SK-N-SH (cell line): ENCODE results near the gene SLX4IP. TPM values are rescaled to one million over a fixed set of nuclear protein-coding genes. Genes with fewer than 3 reads are reported as not detected.

Experiments used
- CTCF ChIA-PET: fragments of 300-600, 350-600 bp; formaldehyde crosslinking; extraction: SDS; loops from one replicate; lab custom pipeline; 2021; lab: Yijun Ruan, JAX
- POLR2A ChIA-PET: fragments of 350-600 bp; sonication (Branson Sonifier 250); formaldehyde crosslinking; extraction: SDS; loops from one replicate; lab custom pipeline; 2020; ENCODE audit warnings: antibody characterized with exemption, inconsistent platforms; lab: Yijun Ruan, JAX
- DNase-seq: peaks from one replicate; pipeline ENCODE4 v3.0.0; 2012
- H2AFZ ChIP-seq: fragments of 200-600 bp; sonication (generic); 2 replicates; pipeline ENCODE4 v1.8.1; 2016; ENCODE audit warnings: antibody characterized with exemption, mild to moderate bottlenecking, low read depth
- H3F3A ChIP-seq: fragments of 200-600 bp; sonication (generic); replicated peaks from 2 replicates; pipeline ENCODE3; 2016; ENCODE audit warnings: antibody characterized with exemption, mild to moderate bottlenecking; ENCODE audit not compliant: insufficient read depth
- H3K27ac ChIP-seq, 2 experiments: fragments of 200-500 bp in 1 of 2; fragments of 200-600 bp in 1 of 2; sonication (Bioruptor generic) in 1 of 2; sonication (generic), shearing (Covaris generic) in 1 of 2; 2 replicates each; pipeline versions ENCODE4 v1.5.1 to v1.6.1; 2014 to 2016; ENCODE audit warnings: low read depth in 2 of 2, inconsistent platforms in 1 of 2, low read length in 1 of 2, mild to moderate bottlenecking in 1 of 2, mixed read lengths in 1 of 2
- H3K27me3 ChIP-seq: fragments of 200-600 bp; sonication (generic), shearing (Covaris generic); 2 replicates; pipeline ENCODE4 v1.6.1; 2016; ENCODE audit warnings: mixed run types; ENCODE audit not compliant: insufficient read depth
- H3K36me3 ChIP-seq, 2 experiments: fragments of 200-500 bp in 1 of 2; fragments of 200-600 bp in 1 of 2; sonication (Bioruptor generic) in 1 of 2; sonication (generic) in 1 of 2; replicated peaks in 1 of 2; 2 replicates each; pipeline versions ENCODE3 to v1.5.1; 2014 to 2016; ENCODE audit warnings: low read length in 1 of 2, mild to moderate bottlenecking in 1 of 2; ENCODE audit not compliant: insufficient read depth in 2 of 2, control insufficient read depth in 1 of 2
- H3K4me1 ChIP-seq, 2 experiments: fragments of 200-500 bp in 1 of 2; fragments of 200-600 bp in 1 of 2; sonication (Bioruptor generic) in 1 of 2; sonication (generic), shearing (Covaris generic) in 1 of 2; 2 replicates each; pipeline versions ENCODE4 v1.5.1 to v1.6.1; 2014 to 2016; ENCODE audit warnings: low read depth in 1 of 2, low read length in 1 of 2, mixed run types in 1 of 2; ENCODE audit not compliant: insufficient read depth in 2 of 2, control insufficient read depth in 1 of 2
- H3K4me2 ChIP-seq: fragments of 200-600 bp; sonication (generic), shearing (Covaris generic); 2 replicates; pipeline ENCODE4 v1.6.1; 2017; ENCODE audit warnings: mixed run types
- H3K4me3 ChIP-seq, 2 experiments: fragments of 200-500 bp in 1 of 2; fragments of 200-600 bp in 1 of 2; sonication (Bioruptor generic) in 1 of 2; sonication (generic), shearing (Covaris generic) in 1 of 2; 2 replicates each; pipeline versions ENCODE4 v1.5.1 to v1.8.1; 2014 to 2016; ENCODE audit warnings: low read depth in 2 of 2, inconsistent platforms in 1 of 2, low read length in 1 of 2, mild to moderate bottlenecking in 1 of 2, mixed read lengths in 1 of 2, moderate library complexity in 1 of 2
- H3K79me2 ChIP-seq: fragments of 200-600 bp; sonication (generic); 2 replicates; pipeline ENCODE4 v1.8.1; 2017; ENCODE audit warnings: mild to moderate bottlenecking; ENCODE audit not compliant: insufficient read depth
- H3K9ac ChIP-seq: fragments of 200-600 bp; sonication (generic); 2 replicates; pipeline ENCODE4 v1.6.1; 2017; ENCODE audit warnings: mixed run types
- H3K9me2 ChIP-seq: fragments of 200-600 bp; sonication (generic); 2 replicates; pipeline ENCODE4 v1.6.1; 2017; ENCODE audit warnings: mixed run types
- H3K9me3 ChIP-seq: fragments of 200-600 bp; sonication (generic); 2 replicates; pipeline ENCODE4 v1.6.1; 2017; ENCODE audit warnings: mixed run types, mild to moderate bottlenecking, moderate library complexity
- H4K20me1 ChIP-seq: fragments of 200-600 bp; sonication (generic); 2 replicates; pipeline ENCODE4 v1.6.1; 2017; ENCODE audit warnings: mild to moderate bottlenecking, mixed run types; ENCODE audit not compliant: insufficient read depth
- CHD2 ChIP-seq: fragments of 150-350 bp; IDR thresholded peaks from 2 replicates; pipeline ENCODE4 v1.6.1; 2018; ENCODE audit warnings: low read length; ENCODE audit not compliant: partially characterized antibody
- ELF1 ChIP-seq: IDR thresholded peaks from 2 replicates; pipeline ENCODE4 v1.4.0; 2012
- EP300 ChIP-seq, 2 experiments: IDR thresholded peaks; 2 replicates each; pipeline versions ENCODE4 v1.4.0 to v1.6.1; 2012; ENCODE audit warnings: borderline replicate concordance in 1 of 2, low read depth in 1 of 2, low read length in 1 of 2
- EZH2phosphoT487 ChIP-seq: fragments of 200-600 bp; sonication (generic); IDR thresholded peaks from 2 replicates; pipeline ENCODE4 v1.6.1; 2017; ENCODE audit warnings: low read depth, mixed run types, mild to moderate bottlenecking, antibody characterized with exemption, moderate library complexity, borderline replicate concordance
- FOXJ3 ChIP-seq: sonication (generic); formaldehyde crosslinking; IDR thresholded peaks from 2 replicates; pipeline ENCODE4 v1.5.1; 2020; ENCODE audit warnings: mild to moderate bottlenecking, missing genetic modification reagents
- GATA2 ChIP-seq: sonication (generic); formaldehyde crosslinking; IDR thresholded peaks from 2 replicates; pipeline ENCODE4 v1.5.0; 2020; ENCODE audit warnings: mild to moderate bottlenecking, missing genetic modification reagents
- JUND ChIP-seq: IDR thresholded peaks from 2 replicates; pipeline ENCODE4 v1.4.0; 2012
- MEF2A ChIP-seq: IDR thresholded peaks from 2 replicates; pipeline ENCODE4 v1.4.0; 2012; ENCODE audit warnings: low read depth, borderline replicate concordance
- MXI1 ChIP-seq: IDR thresholded peaks from 2 replicates; pipeline ENCODE4 v1.6.1; 2012; ENCODE audit warnings: mild to moderate bottlenecking, low read depth, low read length, improper control_type of control experiment
- POLR2AphosphoS5 ChIP-seq: IDR thresholded peaks from 2 replicates; pipeline ENCODE4 v1.6.1; 2012; ENCODE audit warnings: low read depth, low read length
- RAD21 ChIP-seq: IDR thresholded peaks from 2 replicates; pipeline ENCODE4 v1.6.1; 2012; ENCODE audit warnings: mild to moderate bottlenecking, low read length
- RCOR1 ChIP-seq: fragments of 150-350 bp; IDR thresholded peaks from 2 replicates; pipeline ENCODE4 v1.6.1; 2017; ENCODE audit warnings: antibody characterized with exemption, low read length
- SMC3 ChIP-seq: IDR thresholded peaks from 2 replicates; pipeline ENCODE4 v1.6.1; 2012; ENCODE audit warnings: low read depth, low read length, improper control_type of control experiment
- TCF12 ChIP-seq: IDR thresholded peaks from 2 replicates; pipeline ENCODE4 v1.4.0; 2012
- TEAD4 ChIP-seq: IDR thresholded peaks from 2 replicates; pipeline ENCODE4 v1.4.0; 2012; ENCODE audit warnings: mild to moderate bottlenecking, borderline replicate concordance; ENCODE audit not compliant: insufficient read depth
- YY1 ChIP-seq: IDR thresholded peaks from 2 replicates; pipeline ENCODE4 v1.4.0; 2012; ENCODE audit warnings: low read depth, mild to moderate bottlenecking
- WGBS: methylation state at CpG from one replicate; pipeline ENCODE4 v1.1.6; 2017; ENCODE audit warnings: low lambda C conversion rate; 5-methylcytosine and 5-hydroxymethylcytosine counted together
- polyA plus RNA-seq, 3 experiments: library from polyadenylated mRNA; depleted of rRNA; stranded (reverse); fragments of >200 nt; gene quantifications; 2 replicates each; pipeline ENCODE4 v1.2.3, GENCODE V29; 2012
- TF ChIP-seq, protein P1 (sequence below): fragments of 200-600 bp; sonication (generic); IDR thresholded peaks from 2 replicates; pipeline ENCODE4 v1.6.1; 2017; ENCODE audit warnings: antibody characterized with exemption, mild to moderate bottlenecking, moderate library complexity
- TF ChIP-seq, protein P2 (sequence below): fragments of 150-350 bp; IDR thresholded peaks from 2 replicates; pipeline ENCODE4 v1.6.1; 2016; ENCODE audit warnings: mild to moderate bottlenecking, low read depth, low read length
- TF ChIP-seq, protein P3 (sequence below): IDR thresholded peaks from 2 replicates; pipeline ENCODE4; 2012
- TF ChIP-seq, protein P4 (sequence below): fragments of 150-350 bp; IDR thresholded peaks from 2 replicates; pipeline ENCODE4 v1.6.1; 2017; ENCODE audit warnings: antibody characterized with exemption, low read length, low read depth, borderline replicate concordance

The SLX4IP gene
- polyA plus RNA-seq, 1 of the 3 experiments (the other 2 are of a cell fraction) = 1.3 TPM

DNA sequence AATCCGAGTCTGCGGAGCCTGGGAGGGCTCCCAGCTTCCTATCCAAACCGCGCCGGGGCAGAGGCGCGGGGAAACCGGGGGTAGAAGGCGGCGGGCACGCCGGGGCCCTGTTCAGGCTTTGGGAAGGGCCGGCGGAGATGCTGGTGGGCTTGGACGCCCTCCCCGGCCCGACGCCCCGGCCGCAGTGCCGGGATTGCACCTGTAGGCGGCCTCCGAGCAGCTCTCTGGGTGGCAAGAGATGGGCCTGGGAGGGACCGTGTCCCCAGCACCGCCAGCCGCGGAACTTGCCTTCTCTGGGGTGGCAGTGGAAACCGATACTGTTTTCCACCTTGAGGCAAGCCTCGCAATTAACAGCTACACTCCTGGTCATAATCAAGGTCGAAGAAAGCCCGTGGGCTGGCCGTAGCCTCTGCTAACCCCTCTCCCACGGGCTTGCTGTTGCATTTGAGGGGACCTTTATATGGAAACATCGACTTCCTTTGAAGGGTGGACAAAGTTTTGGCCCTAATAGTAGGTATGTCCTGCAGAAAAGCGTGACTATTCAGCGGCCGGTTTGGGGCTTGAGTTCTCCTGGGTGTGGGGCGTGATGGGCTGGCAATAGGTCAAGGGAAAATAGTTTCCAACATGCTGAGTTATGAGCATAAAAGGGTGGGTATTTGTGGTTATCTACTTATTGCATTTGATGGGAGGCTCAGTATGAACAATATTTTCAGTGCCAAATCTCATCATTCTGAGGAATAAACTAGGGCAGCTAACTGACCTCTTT, 239.8 kb downstream of the SLX4IP start:
- Histone ChIP-seq H3K36me3 (peaks cover 0 to 10% of the 10 kb centered on the region in 2 experiments), H3K4me3 (peak overlapping the region; percentile 68 to 89), H3K79me2 (peaks cover 39% of the 10 kb centered on the region), H3F3A (peaks cover 3% of the 10 kb centered on the region), H4K20me1 (peaks cover 15% of the 10 kb centered on the region), H3K27me3 (no peaks in the 10 kb centered on the region), H2AFZ (peak overlapping the region; percentile 61; the same call in 1 of the 2 replicates), H3K4me1 (peaks cover 12 to 19% of the 10 kb centered on the region in 2 experiments; a peak in 3 of 4 replicates), H3K9me2 (no peaks in the 10 kb centered on the region), H3K9ac (peak overlapping the region; percentile 96), H3K4me2 (peak overlapping the region; percentile 80), H3K9me3 (no peaks in the 10 kb centered on the region), H3K27ac (peak overlapping the region; percentile 55 to 98; a peak in 3 of 4 replicates)
- TF ChIP-seq EP300 (IDR thresholded peaks at IDR 0.05; ENCODE audit: borderline replicate concordance in 1 of 2, low read depth in 1 of 2, low read length in 1 of 2) (no peak), SMC3 (peak; percentile 40), RAD21 (peak; percentile 55), MEF2A (no peak), YY1 (no peak), CHD2 (no peak)
- TF ChIP-seq, protein P1, sequence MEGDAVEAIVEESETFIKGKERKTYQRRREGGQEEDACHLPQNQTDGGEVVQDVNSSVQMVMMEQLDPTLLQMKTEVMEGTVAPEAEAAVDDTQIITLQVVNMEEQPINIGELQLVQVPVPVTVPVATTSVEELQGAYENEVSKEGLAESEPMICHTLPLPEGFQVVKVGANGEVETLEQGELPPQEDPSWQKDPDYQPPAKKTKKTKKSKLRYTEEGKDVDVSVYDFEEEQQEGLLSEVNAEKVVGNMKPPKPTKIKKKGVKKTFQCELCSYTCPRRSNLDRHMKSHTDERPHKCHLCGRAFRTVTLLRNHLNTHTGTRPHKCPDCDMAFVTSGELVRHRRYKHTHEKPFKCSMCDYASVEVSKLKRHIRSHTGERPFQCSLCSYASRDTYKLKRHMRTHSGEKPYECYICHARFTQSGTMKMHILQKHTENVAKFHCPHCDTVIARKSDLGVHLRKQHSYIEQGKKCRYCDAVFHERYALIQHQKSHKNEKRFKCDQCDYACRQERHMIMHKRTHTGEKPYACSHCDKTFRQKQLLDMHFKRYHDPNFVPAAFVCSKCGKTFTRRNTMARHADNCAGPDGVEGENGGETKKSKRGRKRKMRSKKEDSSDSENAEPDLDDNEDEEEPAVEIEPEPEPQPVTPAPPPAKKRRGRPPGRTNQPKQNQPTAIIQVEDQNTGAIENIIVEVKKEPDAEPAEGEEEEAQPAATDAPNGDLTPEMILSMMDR = peak; percentile 69
- CTCF ChIA-PET = interaction anchor here (0.9 to 2.1 kb wide), 10 partner anchors 9 to 261 kb away, joined by 3 to 16 read pairs (median 3); no protein-coding TSS in a partner anchor
- peak; percentile 85 for DNase-seq
- 13% methylated on average over 20 of the region's 38 CpGs for WGBS
- POLR2A ChIA-PET = no interaction called here

DNA sequence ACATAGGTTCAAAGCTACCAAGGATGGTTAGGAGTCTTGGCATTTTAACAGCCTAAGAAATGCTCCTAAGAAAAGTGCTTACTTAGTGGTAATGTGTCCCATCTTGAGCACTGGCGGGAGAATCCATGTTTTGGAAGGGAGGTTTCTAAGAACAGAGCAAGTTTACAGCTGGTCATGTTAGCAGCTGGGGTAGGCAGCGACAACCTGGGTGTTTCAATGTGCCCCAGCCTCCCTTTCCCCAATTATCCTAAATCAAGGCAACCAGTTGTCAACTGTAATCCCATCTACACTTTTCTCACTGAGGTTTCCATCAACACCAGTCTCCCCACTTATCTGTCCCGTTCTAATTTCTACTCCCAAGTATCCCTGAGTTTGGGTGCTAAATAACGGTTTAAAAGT, 240.3 kb downstream of the SLX4IP start:
- WGBS = 94% methylated on average over 4 of the region's 4 CpGs
- Histone ChIP-seq H3K9me2 (no peaks in the 10 kb centered on the region), H3K4me1 (peaks cover 8 to 19% of the 10 kb centered on the region in 2 experiments; a peak in 3 of 4 replicates), H3K36me3 (peaks cover 0 to 4% of the 10 kb centered on the region in 2 experiments), H3K4me3 (no peak overlapping the region), H3K9me3 (no peaks in the 10 kb centered on the region), H2AFZ (no peak overlapping the region), H4K20me1 (peaks cover 9% of the 10 kb centered on the region), H3K79me2 (peaks cover 33% of the 10 kb centered on the region), H3K27me3 (no peaks in the 10 kb centered on the region), H3K27ac (peak overlapping the region in 1 of 2 experiments; percentile 98; a peak in 2 of 4 replicates), H3K9ac (peak overlapping the region; percentile 96; the same call in 1 of the 2 replicates), H3F3A (peaks cover 3% of the 10 kb centered on the region), H3K4me2 (peak overlapping the region; percentile 80)
- no peak for TF ChIP-seq TCF12
- TF ChIP-seq EP300 (IDR thresholded peaks at IDR 0.05; ENCODE audit: borderline replicate concordance in 1 of 2, low read depth in 1 of 2, low read length in 1 of 2) = no peak
- TF ChIP-seq EZH2phosphoT487 = no peak
- TF ChIP-seq TEAD4 = no peak
- TF ChIP-seq, protein P2, sequence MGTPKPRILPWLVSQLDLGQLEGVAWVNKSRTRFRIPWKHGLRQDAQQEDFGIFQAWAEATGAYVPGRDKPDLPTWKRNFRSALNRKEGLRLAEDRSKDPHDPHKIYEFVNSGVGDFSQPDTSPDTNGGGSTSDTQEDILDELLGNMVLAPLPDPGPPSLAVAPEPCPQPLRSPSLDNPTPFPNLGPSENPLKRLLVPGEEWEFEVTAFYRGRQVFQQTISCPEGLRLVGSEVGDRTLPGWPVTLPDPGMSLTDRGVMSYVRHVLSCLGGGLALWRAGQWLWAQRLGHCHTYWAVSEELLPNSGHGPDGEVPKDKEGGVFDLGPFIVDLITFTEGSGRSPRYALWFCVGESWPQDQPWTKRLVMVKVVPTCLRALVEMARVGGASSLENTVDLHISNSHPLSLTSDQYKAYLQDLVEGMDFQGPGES = no peak
- TF ChIP-seq FOXJ3 (CRISPR knock-in tag) = no peak
- TF ChIP-seq MXI1 = no peak
- no peak for TF ChIP-seq GATA2
- no peak for TF ChIP-seq POLR2AphosphoS5
- TF ChIP-seq RCOR1 = no peak
- TF ChIP-seq, protein P3, sequence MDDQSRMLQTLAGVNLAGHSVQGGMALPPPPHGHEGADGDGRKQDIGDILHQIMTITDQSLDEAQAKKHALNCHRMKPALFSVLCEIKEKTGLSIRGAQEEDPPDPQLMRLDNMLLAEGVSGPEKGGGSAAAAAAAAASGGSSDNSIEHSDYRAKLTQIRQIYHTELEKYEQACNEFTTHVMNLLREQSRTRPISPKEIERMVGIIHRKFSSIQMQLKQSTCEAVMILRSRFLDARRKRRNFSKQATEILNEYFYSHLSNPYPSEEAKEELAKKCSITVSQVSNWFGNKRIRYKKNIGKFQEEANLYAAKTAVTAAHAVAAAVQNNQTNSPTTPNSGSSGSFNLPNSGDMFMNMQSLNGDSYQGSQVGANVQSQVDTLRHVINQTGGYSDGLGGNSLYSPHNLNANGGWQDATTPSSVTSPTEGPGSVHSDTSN = no peak
- TF ChIP-seq RAD21 = no peak
- no peak for TF ChIP-seq JUND
- TF ChIP-seq SMC3 = no peak
- TF ChIP-seq ELF1 = no peak
- TF ChIP-seq, protein P4, sequence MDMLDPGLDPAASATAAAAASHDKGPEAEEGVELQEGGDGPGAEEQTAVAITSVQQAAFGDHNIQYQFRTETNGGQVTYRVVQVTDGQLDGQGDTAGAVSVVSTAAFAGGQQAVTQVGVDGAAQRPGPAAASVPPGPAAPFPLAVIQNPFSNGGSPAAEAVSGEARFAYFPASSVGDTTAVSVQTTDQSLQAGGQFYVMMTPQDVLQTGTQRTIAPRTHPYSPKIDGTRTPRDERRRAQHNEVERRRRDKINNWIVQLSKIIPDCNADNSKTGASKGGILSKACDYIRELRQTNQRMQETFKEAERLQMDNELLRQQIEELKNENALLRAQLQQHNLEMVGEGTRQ = no peak
- DNase-seq = no peak
- ChIA-PET CTCF (interaction anchor here (1.1 to 2.1 kb wide), 5 partner anchors 9 to 260 kb away, joined by 3 to 16 read pairs (median 5); no protein-coding TSS in a partner anchor), POLR2A (no interaction called here)
